Small intestine (tissue), 7 donors: Measurements from ENCODE around the gene STAG1. TPM values are rescaled to one million over a fixed set of nuclear protein-coding genes. Genes with fewer than 3 reads are reported as not detected.

ENCODE experiments used
- DNase-seq, 2 donors: peaks; one replicate each; pipeline versions ENCODE4 v3.0.0 to v3.0.0-alpha.2; 2013
- FAIRE-seq: peaks from 2 replicates; lab custom pipeline; 2012; peaks lifted over from hg19 to GRCh38; lab: Jason Lieb, UNC
- H3K27ac ChIP-seq, 3 donors: one replicate each; pipeline ENCODE4 v1.5.1; 2013; ENCODE audit warnings: low read length in 2 of 3, mild to moderate bottlenecking in 2 of 3, control low read depth in 1 of 3, inconsistent platforms in 1 of 3, low read depth in 1 of 3, moderate library complexity in 1 of 3
- H3K27me3 ChIP-seq, 3 donors: one replicate each; pipeline ENCODE4 v1.6.1; 2013; ENCODE audit warnings: low read length in 3 of 3, inconsistent platforms in 1 of 3; ENCODE audit not compliant: control insufficient read depth in 3 of 3, insufficient read depth in 3 of 3
- H3K36me3 ChIP-seq, 3 donors: one replicate each; pipeline ENCODE4 v1.6.1; 2013; ENCODE audit warnings: low read length in 3 of 3, inconsistent platforms in 1 of 3, low read depth in 1 of 3, mild to moderate bottlenecking in 1 of 3, moderate library complexity in 1 of 3; ENCODE audit not compliant: control insufficient read depth in 3 of 3, insufficient read depth in 2 of 3
- H3K4me1 ChIP-seq, 3 donors: one replicate each; pipeline ENCODE4 v1.6.1; 2013; ENCODE audit warnings: low read length in 2 of 3, inconsistent platforms in 1 of 3, low read depth in 1 of 3, mild to moderate bottlenecking in 1 of 3, moderate library complexity in 1 of 3; ENCODE audit not compliant: control insufficient read depth in 3 of 3, insufficient read depth in 2 of 3
- H3K4me3 ChIP-seq, 3 donors: one replicate each; pipeline ENCODE4 v1.5.1; 2013; ENCODE audit warnings: low read length in 3 of 3, control low read depth in 1 of 3, inconsistent platforms in 1 of 3, low read depth in 1 of 3, mild to moderate bottlenecking in 1 of 3, moderate library complexity in 1 of 3
- H3K9me3 ChIP-seq, 2 donors: one replicate each; pipeline ENCODE4 v1.6.1; 2013; ENCODE audit warnings: low read depth in 1 of 2, low read length in 1 of 2; ENCODE audit not compliant: control insufficient read depth in 2 of 2, insufficient read depth in 1 of 2
- WGBS, 3 donors: extraction: QIAGEN DNeasy Blood & Tissue Kit; methylation state at CpG; one replicate each; pipeline ENCODE4 v1.1.7; 2013; 5-methylcytosine and 5-hydroxymethylcytosine counted together
- polyA plus RNA-seq, 4 donors: library from polyadenylated mRNA; stranded (reverse) in 3 of 4; unstranded in 1 of 4; fragments of 200-250 nt in 3 of 4; fragments of 120-200 nt in 1 of 4; gene quantifications; one replicate each; pipeline versions ENCODE4 v1.2.1 to v1.2.3, GENCODE V29; 2013
- donor health status: healthy with polysubstance abuse.
- donor health status: control.
- donor health status: control.
- donor health status: Bipolar disorder and iron deficiency.
- donor health status: healthy.

Gene STAG1
- polyA plus RNA-seq, 4 donors = 10.0 to 29.9 (median 11.4) TPM

DNA sequence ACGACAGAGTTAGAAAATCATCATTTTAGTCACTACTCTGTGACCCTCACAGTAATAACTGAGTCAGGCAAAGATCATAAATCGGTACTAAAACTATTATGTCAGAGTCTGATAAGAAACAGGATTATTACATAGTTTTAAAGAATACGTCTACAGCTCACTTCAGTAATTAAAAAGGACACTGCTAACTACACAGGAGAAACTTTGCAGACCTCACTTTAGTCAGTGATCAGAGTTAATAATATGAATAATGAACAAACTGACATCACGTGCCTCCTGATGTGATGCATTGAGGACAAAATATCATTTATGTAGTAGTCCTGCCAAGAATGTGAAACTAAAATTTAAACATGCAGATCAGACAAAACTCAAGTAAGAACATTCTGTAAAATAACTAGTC is 339.9 kb downstream of the STAG1 start:
- H3K36me3 ChIP-seq = peaks cover 0 to 34% (median 0%) of the 10 kb centered on the region in 3 donors
- no peak for FAIRE-seq
- no peak overlapping the region for H3K27ac ChIP-seq
- WGBS, 3 donors = 64 to 74% (median 71%) methylated on average over 4 of the region's 4 CpGs
- no peaks in the 10 kb centered on the region for H3K9me3 ChIP-seq
- no peaks in the 10 kb centered on the region for H3K27me3 ChIP-seq
- no peak for DNase-seq
- H3K4me3 ChIP-seq = no peak overlapping the region
- no peaks in the 10 kb centered on the region for H3K4me1 ChIP-seq

DNA sequence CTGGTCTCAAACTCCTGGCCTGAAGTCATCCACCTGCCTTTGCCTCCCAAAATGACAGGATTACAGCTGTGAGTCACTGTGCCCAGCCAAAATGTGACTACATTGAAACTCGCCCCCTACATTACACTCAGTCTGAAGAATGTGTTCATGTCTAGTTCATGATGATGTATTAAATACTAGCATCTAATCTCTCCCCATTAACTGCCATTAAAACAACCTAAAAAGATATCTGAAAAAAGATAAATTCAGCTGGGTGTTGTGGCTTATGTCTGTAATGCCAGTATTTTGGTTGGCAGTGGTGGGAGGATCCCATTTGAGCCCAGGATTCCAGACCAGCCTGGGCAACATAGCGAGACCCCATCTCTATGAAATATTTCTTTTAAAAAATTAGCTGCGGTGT is 342.6 kb downstream of the STAG1 start:
- no peaks in the 10 kb centered on the region for H3K4me1 ChIP-seq
- WGBS, 3 donors = 93 to 98% (median 96%) methylated on average over 3 of the region's 3 CpGs
- FAIRE-seq = no peak
- H3K4me3 ChIP-seq = no peak overlapping the region
- no peaks in the 10 kb centered on the region for H3K9me3 ChIP-seq
- H3K27ac ChIP-seq = no peak overlapping the region
- H3K36me3 ChIP-seq = peaks cover 0 to 29% (median 0%) of the 10 kb centered on the region in 3 donors
- no peak for DNase-seq
- H3K27me3 ChIP-seq = no peaks in the 10 kb centered on the region

GRCh38 chr3:136404056-136404455 is 348.1 kb downstream of the STAG1 start:
- H3K4me1 ChIP-seq = no peaks in the 10 kb centered on the region
- H3K9me3 ChIP-seq = no peaks in the 10 kb centered on the region
- H3K27me3 ChIP-seq = no peaks in the 10 kb centered on the region
- no peak overlapping the region for H3K27ac ChIP-seq
- H3K36me3 ChIP-seq = peaks cover 0 to 24% (median 0%) of the 10 kb centered on the region in 3 donors
- no peak for FAIRE-seq
- DNase-seq = no peak
- H3K4me3 ChIP-seq = no peak overlapping the region
- WGBS, 3 donors = 79 to 89% (median 85%) methylated on average over 2 of the region's 2 CpGs

DNA sequence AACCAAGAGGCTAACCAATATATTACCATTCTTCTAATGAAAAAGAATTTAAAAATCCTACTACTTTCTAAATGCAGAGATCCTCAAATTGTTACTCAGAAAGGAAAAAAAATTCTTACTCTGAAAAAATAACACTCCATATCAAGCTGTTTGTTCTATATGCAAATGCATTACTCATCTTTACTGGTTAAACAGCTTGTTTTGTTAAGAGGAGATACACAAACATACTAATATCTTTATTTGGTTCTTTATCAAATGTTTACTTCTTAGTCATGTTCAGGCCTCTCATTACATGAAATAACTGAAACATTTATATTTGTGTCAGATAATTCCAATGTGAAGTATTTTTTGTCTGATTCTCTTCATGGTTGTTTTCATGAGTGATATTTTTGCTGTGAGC is 355.3 kb downstream of the STAG1 start:
- Histone ChIP-seq H3K36me3 (peaks cover 0 to 16% (median 0%) of the 10 kb centered on the region in 3 donors), H3K4me3 (no peak overlapping the region), H3K27ac (no peak overlapping the region), H3K4me1 (no peaks in the 10 kb centered on the region), H3K9me3 (no peaks in the 10 kb centered on the region), H3K27me3 (no peaks in the 10 kb centered on the region)
- no peak for DNase-seq
- FAIRE-seq = no peak

GRCh38 chr3:136390574-136390973 is 361.6 kb downstream of the STAG1 start:
- peaks cover 0 to 5% (median 0%) of the 10 kb centered on the region in 3 donors for H3K36me3 ChIP-seq
- DNase-seq (no peak), FAIRE-seq (no peak)
- no peak overlapping the region for H3K27ac ChIP-seq
- H3K4me3 ChIP-seq = no peak overlapping the region
- H3K9me3 ChIP-seq = no peaks in the 10 kb centered on the region
- H3K27me3 ChIP-seq = no peaks in the 10 kb centered on the region
- WGBS, 3 donors = 89 to 93% (median 92%) methylated on average over 3 of the region's 3 CpGs
- no peaks in the 10 kb centered on the region for H3K4me1 ChIP-seq

GRCh38 chr3:136387031-136387430 is 365.1 kb downstream of the STAG1 start:
- H3K27me3 ChIP-seq = no peaks in the 10 kb centered on the region
- no peaks in the 10 kb centered on the region for H3K4me1 ChIP-seq
- 65 to 82% (median 74%) methylated on average over 1 of the region's 1 CpG for WGBS, 3 donors

GRCh38 chr3:136385457-136385856 is 366.7 kb downstream of the STAG1 start:
- DNase-seq = no peak
- Histone ChIP-seq H3K9me3 (no peaks in the 10 kb centered on the region), H3K27ac (no peak overlapping the region), H3K27me3 (no peaks in the 10 kb centered on the region), H3K36me3 (peaks cover 0 to 8% (median 0%) of the 10 kb centered on the region in 3 donors), H3K4me1 (no peaks in the 10 kb centered on the region), H3K4me3 (no peak overlapping the region)
- FAIRE-seq = no peak
- WGBS, 3 donors = 69 to 81% (median 74%) methylated on average over 2 of the region's 2 CpGs

More at GRCh38 chr3:136387031-136387430, 365.1 kb downstream of the STAG1 start:
- Histone ChIP-seq H3K36me3 (peaks cover 0 to 6% (median 0%) of the 10 kb centered on the region in 3 donors), H3K27ac (no peak overlapping the region), H3K4me3 (no peak overlapping the region), H3K9me3 (no peaks in the 10 kb centered on the region)
- DNase-seq = no peak
- no peak for FAIRE-seq

DNA sequence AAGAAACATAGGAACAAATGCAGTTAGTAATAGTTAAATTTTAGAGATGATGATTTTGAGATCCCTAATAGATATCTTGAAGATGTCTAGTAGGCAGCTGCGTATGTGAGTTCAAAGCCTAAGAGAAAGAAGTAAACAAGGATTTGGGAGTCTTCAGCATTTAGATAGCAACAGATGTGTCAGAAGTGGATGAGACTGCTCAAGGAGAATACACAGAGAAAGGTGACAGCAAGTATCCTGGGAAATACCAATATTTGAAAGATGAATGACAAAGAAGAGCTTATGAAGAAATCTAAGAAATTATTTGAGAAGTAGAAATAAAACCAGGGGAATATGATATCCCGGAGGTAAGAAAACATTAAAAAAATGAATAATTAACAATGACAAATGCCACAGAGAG is 371.1 kb downstream of the STAG1 start:
- no peak overlapping the region for H3K4me3 ChIP-seq
- H3K27me3 ChIP-seq = no peaks in the 10 kb centered on the region

GRCh38 chr3:136380530-136380929 is 371.6 kb downstream of the STAG1 start:
- DNase-seq (no peak), FAIRE-seq (no peak)
- no peak overlapping the region for H3K27ac ChIP-seq
- WGBS, 3 donors = 88 to 95% (median 91%) methylated on average over 6 of the region's 6 CpGs
- H3K27me3 ChIP-seq = no peaks in the 10 kb centered on the region
- no peaks in the 10 kb centered on the region for H3K9me3 ChIP-seq
- H3K4me1 ChIP-seq = no peaks in the 10 kb centered on the region
- H3K4me3 ChIP-seq = no peak overlapping the region
- peaks cover 0 to 14% (median 0%) of the 10 kb centered on the region in 3 donors for H3K36me3 ChIP-seq

More for the DNA sequence above, 371.1 kb downstream of the STAG1 start:
- no peaks in the 10 kb centered on the region for H3K4me1 ChIP-seq
- no peak overlapping the region for H3K27ac ChIP-seq
- H3K36me3 ChIP-seq = peaks cover 0 to 16% (median 0%) of the 10 kb centered on the region in 3 donors
- 77 to 87% (median 85%) methylated on average over 2 of the region's 2 CpGs for WGBS, 3 donors
- DNase-seq = no peak
- no peaks in the 10 kb centered on the region for H3K9me3 ChIP-seq
- FAIRE-seq = no peak
